ENCODE measurements around the gene TGFBR1.
"Not testable (repeated sequence)": the region's sequence is repeated elsewhere in the genome, so short reads cannot be mapped to it uniquely, and the experiment has no call there.

The TGFBR1 gene

DNA sequence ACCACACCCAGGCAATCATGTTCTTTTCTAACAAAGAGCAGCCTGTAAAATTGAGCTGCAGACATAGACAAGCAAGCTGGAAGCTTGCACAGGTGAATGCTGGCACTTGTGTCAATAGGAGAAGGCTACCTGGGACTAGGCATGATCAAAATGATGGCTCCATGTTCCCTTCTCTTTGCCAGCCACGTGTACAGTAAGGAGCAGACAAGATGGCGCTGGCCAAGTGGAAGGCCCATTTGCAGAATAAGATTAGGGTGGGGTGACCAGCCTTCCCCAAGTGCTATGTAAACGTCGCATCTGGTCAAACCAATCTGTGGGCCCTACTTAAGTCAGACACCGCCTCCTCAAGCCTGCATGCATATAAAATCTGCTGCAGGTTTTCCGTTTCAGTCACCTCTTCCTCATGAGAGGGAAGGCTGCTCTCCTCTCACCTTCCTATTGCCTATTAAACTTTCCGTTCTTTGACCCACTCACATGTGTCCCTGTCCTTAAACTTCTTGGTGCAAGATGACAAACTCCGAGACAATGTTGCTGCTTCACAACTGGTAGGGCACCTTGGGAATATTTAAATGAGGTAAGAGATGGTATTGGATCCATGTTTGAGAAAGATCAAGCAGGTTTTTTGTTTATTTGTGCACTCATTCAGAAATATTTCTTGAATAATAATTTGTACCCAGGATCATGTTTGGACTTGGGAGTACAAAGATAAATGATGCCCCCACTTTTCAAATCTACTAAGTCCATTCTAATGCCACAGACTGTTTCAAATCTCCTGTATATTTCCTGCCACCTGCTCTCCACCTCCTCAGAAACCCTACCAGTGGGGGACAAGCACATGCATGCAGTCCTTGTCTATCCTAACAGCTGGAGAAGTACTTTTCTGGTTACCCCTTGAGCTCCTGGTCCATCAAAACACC lies 30.7 kb upstream of the TGFBR1 start:
- intact Hi-C loops (cut with DNase I), result no loop called here
- no peak for DNase-seq

DNA sequence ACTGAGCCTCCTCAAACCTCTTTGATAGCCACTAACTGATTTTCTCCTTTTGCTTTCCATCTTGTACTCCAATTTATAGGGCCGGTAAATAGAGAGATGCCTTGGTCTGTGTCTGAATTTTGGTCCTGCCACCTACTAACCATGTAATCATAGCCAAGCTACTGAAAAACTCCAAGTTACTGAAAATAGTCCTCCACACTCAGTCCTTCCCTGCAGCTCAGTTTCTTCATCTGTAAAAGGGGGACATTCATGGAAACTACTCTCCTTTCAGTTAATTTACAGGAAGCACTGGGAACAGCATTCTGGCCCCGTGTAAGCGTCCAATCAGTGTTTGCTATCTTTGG lies 30.0 kb upstream of the TGFBR1 start:
- no peak for DNase-seq
- intact Hi-C loops (cut with DNase I), result no loop called here

DNA sequence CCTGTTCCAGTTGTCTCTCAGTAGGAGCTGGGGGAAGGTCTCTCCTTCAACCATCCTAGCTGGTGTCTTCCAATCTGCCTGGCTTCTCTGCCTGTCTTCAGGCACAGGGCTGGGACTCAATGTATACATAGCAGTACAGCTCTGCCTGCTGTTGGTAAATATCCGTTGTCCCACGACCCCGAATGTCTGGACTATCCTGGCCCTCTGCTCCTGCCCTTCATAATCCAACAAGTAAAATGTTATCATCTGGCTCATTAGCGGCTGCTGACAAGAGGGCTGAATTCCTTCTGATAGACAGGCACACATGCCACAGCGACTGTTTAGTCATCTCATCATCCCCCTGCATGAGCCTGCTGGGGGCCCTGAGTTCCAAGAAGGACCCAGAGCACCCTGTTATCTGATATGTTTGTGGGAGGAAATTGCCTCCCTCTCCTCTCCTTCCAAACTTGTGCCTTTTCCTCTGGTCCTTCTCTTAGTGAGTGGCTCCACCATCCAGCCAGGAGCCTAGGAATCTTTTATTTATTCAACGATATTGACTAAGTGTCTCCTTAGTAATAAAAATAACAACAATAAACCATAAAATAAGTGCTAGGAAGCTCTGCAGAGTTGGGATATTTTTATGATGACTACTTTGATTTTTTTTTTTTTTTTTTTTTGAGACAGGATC lies 29.5 kb upstream of the TGFBR1 start:
- no peak for DNase-seq
- intact Hi-C loops (cut with DNase I), result no loop called here

DNA sequence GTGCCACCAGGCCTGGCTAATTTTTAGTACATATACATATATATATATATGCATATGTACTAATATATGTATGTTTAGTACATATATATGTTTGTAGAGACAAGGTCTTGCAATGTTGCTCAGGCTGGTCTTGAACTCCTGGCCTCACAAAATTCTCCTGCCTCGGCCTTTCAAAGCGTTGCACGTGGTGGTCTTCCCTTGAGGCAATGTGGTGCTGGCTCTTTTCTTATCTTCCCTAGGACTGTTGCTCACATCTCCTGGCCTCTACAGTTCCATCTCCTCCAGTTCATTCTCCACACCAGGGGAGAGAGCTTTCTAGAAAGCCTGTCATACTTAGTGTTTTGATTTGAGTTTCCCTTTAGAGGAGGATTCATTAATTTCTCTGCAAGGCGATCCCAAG lies 28.9 kb upstream of the TGFBR1 start:
- intact Hi-C loops (cut with DNase I), result no loop called here
- DNase-seq, result no peak

DNA sequence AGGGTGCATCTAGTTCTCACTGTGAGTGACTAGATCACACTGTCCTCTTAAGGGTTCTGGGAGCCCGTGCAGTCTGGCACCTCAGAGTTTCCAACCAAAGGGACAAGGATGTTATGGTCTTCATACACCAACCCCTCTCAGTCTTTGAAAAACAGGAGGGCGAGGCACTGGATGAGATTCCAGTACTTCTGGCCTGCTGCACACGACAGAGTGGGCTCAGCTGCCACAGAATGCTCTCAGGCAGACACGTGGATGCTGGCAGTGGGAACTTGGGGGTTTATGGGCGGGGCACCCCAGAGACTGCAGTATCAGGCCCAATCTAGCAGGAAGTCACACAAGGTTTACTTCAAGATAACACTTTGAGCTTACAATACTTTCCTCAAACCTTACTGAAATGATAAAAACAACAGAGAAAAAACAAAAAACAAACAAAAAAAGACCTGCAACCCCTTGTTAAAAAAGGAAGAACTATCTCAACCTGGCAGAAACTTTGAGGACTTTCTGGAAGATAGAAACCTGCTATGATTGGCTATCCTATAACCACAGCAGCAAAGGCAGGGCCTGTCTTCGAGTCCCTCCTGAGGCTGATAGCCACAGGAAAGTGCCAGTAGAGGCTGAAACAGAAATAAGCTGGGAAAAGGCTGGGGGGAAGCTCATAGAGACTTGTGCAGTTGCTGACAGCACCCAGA lies 28.3 kb upstream of the TGFBR1 start:
- intact Hi-C loops (cut with DNase I), result no loop called here
- DNase-seq, result peak in 4 of 42 donors; percentile 8 to 23 (median 18)

DNA sequence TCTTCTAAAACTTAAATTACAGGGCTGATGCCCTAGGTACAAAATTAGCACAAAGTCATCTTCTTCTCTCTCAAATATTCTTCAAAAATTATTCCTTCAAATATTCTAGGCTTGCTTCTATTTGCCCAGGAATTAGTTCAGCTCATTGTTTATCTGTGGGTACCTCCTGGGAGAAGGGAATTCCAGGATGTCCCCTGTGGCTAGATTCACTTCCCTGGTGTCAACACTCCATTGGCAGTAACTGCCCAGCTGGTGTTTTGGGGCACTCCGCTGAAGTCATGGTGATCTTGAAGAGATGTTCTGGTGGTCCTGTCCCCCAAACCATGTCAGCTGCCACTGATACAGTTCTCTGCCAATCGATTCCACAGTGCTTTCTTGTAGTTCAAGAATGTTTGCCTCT lies 26.2 kb upstream of the TGFBR1 start:
- intact Hi-C loops (cut with DNase I), result no loop called here
- no peak for DNase-seq

DNA sequence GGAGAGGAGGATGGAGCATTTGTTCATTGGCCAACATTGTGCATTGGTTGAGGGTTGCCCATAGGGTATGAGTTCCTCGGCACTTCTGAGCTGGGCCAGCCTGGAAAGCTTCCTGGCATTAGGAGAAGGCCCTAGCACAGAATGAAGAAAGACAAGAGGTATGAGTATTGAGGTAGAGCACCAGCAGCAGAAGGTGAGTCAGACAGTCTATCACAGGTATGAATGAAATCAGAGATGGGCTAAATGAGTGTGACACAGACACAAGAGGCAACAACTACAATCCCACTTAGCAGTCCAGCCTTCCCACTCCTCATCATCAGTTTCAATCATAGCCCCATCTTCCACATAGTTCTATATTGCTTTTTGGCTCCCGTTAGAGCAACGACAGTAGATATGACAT lies 25.4 kb upstream of the TGFBR1 start:
- no peak for DNase-seq
- intact Hi-C loops (cut with DNase I), result no loop called here

DNA sequence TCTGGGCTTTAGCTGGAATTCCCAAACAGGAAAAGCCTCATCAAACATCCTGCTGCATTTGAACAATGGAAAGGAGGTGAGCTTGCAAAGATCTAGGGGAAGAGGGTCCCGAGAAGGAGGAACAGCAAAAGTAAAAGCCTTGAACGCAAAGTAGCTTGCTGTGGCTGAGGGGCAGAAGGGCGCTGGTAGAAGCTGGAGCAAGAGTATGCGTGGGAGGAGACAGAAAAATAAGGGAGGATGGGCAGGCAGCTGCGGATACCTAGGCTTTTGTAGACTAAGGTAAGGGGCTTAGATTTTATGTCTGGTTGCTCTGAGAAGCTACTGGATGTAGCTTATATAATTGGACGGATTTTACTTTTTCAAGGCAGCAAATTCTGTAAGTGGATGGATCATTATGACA lies 21.9 kb upstream of the TGFBR1 start:
- intact Hi-C loops (cut with DNase I), result no loop called here
- DNase-seq, result no peak

DNA sequence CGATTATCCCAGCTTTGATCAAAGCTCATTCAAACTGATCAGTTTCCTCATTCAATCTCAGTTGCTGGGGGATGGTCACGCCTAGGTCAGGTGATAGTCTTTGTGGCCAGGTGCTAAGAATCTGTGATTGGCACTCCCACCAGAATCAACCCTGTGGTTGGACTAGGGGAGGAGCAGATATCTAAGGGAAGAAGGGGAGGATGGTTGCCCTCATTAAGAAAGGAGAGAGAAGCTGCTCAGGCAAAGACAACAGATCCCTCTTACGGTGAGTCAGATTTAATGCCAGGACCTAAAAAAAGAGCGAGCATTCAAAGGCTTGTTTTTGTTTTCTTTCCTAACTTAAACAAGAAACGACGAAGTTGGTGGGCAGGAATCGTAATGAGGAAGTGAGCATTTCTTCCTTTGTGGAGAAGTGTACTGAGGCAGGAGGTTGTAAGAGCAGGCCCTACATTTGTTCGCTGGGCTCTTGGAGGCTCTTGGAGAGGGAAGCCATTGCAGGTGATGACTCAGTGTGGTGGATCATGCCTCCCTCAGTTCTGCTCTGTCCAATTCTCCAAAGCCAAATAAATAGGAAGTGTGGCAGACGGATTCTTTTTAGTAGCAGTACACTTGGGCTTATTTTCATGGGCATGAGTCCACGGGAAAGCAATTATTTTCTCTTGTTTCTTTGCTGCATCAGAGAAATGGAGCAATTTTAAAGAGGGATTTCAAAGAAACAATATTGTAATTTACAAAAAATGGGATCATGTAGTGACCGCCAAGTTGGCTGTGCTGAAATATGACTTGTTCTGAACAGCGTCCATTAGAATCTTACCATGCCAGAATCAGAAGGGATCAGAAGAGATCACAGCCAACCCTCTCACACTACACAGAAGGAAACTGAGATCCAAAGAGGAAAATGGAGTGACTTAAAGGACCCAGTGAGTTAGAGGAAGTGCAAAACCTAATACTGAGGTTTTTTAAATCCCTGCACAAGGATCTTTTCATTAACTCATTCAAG lies 18.7 kb upstream of the TGFBR1 start:
- intact Hi-C loops (cut with DNase I), result no loop called here
- peak in 2 of 42 donors; percentile 8 to 20 for DNase-seq

DNA sequence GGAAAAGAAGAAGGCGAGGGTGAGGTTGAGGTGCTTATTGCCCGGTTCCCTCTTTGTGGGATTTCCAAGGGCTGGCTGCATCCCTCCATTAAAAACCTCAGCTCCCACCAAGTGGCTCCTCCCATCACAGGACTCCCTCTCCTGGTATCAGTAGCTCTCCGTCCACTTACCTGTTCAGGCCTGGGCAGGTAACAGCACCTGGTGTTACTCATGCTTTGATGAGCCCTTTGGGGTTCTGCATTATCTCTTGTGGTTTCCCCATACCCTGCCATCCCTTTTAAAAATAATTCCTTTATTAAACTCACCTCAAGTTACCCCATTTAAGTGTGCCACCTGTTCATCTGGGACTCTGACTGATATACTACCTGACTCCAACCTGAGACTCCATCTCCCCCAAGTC lies 17.5 kb upstream of the TGFBR1 start:
- intact Hi-C loops (cut with DNase I), result no loop called here
- no peak for DNase-seq

DNA sequence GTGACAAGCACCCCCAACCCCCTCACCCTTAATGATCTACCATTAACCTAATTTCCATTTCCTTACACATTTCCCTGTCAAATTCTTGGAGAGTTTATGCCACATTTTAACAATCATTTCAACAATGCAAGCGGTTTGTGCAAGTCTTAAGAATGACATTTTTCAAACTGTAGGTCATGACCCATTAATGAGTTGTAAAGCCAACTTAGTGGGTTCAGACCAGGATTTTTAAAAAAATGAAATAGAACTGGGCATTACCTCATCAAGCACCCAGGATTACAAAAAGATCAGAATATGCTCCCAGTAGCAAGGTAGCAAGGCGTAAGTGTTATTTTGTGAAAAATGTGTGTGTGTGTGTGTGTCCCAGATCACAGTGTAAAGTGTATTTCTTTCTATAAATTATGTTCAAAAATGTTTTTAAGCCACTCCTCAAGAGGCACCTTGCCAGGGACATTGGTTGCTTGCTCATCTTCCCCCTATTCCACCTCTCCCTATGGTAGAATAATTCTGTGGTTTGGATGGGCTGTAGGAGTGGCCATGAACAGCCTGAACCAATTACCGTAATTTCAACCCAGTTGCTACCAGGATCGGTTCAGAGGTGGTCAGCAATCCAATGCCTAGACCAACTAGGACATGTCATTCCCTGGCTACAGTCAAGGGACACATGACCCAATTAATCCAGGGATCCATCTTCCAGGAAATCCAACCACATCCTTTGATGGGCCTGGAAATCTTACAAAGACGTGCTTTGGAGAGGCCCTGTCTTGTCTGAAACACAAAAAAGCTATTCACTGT lies 14.4 kb upstream of the TGFBR1 start:
- no peak for DNase-seq
- intact Hi-C loops (cut with DNase I), result no loop called here

DNA sequence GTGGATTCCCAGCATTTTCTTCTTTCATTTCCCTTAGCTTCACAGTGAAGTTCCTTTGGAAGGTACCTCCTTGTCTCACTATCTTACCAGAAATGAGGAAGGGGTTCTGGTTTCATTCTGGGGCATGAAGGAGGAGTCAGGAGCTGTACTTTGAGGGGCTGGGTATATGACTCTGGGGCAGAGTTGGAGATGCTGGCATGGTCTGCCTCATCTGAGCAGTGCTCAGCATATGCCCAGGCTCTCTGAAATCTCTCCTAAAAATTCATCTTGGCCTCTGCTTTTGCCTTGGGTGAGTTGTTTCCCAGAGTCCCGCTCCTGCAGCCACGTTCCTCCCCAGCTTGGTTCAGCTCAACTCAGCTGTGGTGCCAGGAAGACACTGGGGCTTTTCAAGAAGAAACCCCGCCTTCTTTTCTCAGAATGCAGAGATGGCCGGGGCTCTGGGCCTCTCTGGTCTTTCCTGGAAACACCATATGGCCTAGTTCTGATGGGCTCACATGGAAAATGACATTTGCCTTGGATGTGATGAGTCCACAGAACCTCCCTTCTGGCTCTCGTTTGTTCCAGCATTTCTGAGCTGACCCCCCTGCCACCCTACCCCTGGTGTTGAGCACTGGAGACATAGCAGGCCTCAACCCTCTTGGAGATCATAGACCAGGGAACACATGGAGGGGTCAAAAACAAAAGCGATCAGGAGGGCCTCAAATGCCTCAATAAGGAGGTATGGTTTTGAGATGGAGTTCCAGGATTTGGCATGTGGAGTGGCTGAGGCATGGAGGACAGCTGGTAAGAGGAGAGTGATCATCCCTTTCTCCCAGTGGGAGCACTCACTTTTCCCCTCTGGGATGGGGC lies 12.0 kb upstream of the TGFBR1 start:
- intact Hi-C loops (cut with DNase I), result no loop called here
- DNase-seq, result no peak

DNA sequence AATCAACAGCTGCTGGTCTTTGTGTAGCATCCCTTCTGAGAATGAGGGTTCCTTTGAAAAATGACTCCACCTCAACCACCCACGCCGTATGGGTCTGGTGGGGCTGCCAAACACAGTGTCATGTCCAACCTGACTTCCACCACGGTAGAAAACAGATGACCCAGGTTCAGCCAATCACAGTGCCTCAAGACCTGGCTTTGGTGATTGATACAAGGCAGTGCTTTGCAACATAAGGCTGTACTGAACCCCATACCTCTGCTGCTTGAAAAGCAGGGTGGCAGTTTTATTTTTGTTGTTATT lies 11.5 kb upstream of the TGFBR1 start:
- DNase-seq, result no peak
- intact Hi-C loops (cut with DNase I), result no loop called here

DNA sequence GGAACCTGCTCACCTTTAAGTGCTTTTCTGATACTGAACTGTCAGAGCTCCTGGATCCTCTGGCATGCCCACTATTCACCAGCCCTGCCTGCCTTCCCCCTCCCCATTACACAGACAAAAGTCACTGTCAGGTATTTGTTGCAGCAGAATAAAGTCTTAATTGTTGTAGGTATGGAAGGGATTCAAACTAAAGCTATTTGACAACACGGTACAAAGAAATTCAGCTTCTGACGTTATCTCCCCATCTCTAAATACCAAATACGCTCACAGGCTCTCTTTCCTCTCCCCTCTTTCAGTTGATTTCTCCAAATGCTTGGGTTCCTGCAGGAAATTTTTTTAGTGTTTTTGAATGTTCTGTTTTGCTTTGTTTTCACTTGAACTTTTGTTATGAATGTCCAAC lies 9.3 kb upstream of the TGFBR1 start:
- intact Hi-C loops (cut with DNase I), result no loop called here
- DNase-seq, result no peak

DNA sequence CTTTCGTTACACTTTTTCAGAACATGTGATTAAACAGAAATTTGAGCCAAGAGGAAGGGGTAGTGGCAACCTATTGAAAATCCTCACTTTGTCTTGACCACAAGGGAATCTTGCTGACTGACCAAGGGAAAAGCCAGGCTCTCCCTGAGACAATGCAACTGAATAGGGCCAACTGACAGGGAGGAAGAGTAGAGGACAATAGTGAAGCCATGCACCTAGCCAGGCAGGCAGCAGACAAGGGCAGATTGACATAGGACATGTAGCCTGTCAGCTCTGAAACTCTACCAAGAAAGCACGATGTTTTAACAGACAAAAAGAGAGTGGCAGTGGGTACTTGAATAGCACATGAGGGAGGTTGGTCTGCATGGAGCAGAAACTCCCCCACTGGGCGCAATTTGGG lies 8.5 kb upstream of the TGFBR1 start:
- intact Hi-C loops (cut with DNase I), result no loop called here
- DNase-seq, result no peak

DNA sequence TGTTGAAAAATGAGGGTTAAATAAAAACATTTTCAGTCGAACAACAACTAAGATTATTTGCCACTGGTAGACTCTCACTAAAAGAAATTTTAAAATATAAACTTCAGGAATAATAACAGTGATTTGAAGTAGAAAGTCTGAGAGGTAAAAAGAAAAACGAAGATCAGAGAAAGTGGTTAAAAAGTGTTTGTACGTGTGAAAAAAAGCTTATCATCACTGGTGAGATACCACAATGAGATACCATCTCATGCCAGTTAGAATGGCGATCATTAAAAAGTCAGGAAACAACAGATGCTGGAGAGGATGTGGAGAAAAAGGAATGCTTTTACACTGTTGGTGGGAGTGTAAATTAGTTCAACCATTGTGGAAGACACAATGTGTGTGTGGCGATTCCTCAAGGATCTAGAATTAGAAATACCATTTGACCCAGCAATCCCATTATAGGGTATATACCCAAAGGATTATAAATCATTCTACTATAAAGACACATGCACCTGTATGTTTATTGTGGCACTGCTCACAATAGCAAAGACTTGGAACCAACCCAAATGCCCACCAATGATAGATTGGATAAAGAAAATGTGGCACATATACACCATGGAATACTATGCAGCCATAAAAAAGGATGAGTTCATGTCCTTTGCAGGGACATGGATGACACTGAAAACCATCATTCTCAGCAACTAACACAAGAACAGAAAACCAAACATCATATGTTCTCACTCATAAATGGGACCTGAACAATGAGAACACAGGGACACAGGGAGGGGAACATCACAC lies 4.9 kb upstream of the TGFBR1 start:
- DNase-seq, result not testable (repeated sequence)
- intact Hi-C loops (cut with DNase I), result loop anchor here (10.0 kb wide), 2 partner anchors 45 to 125 kb away; no protein-coding TSS in a partner anchor

DNA sequence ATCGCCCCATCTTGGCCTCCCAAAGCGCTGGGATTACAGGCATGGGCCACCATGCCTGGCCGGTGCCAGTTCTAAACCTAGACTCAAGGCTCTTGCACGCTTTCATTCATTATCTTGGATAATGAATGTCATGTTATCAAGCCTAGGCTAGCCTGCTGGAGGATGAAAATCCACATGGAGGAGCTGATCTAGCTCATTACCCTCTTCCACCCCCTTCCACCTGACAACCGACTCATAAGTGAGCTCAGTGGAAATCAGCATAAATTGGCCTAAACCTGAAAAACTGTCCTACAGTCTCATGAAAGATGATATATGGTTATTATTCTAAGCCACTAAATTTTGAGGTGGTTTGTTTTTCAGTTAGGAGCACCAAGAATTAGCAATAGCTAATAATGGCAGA lies 3.6 kb upstream of the TGFBR1 start:
- intact Hi-C loops (cut with DNase I), result loop anchor here (10.0 kb wide), 2 partner anchors 46 to 126 kb away; no protein-coding TSS in a partner anchor
- no peak for DNase-seq

Data from head of caudate nucleus (tissue), 42 donors.